ENCODE data around the gene MTMR3. TPM values are rescaled to one million over a fixed set of nuclear protein-coding genes. Genes with fewer than 3 reads are reported as not detected.
A peak's percentile ranks its signal among the peaks of the same experiment; 100 is the strongest.

MTMR3 gene
- total RNA-seq, 1 experiment from 2014 or later = 26.8 TPM

GRCh38 chr22:29988719-29989118 lies 105.7 kb downstream of the MTMR3 start:
- no peaks in the 10 kb centered on the region for H3K27me3 ChIP-seq (ENCODE audit: control insufficient read depth, insufficient read depth, low read length)
- in situ Hi-C loops (cut with HindIII; ENCODE audit: low pct_unique_long_range_greater_than_20kb, low sequenced_read_pairs) (no loop called here), intact Hi-C loops (cut with micrococcal nuclease; ENCODE audit: unreplicated experiment) (no loop called here)
- ChIA-PET POLR2A (no interaction called here), CTCF (no interaction called here)
- H3K27ac ChIP-seq (ENCODE audit: low read length) = no peak overlapping the region
- ATAC-seq (no peak), DNase-seq (ENCODE audit: low read depth, low spot score) (no peak)
- no peaks in the 10 kb centered on the region for H3K4me1 ChIP-seq (ENCODE audit: control insufficient read depth, insufficient read depth, low read length)
- no peaks in the 10 kb centered on the region for H3K9me3 ChIP-seq (ENCODE audit: control insufficient read depth, insufficient read depth, low read depth, low read length)
- H3K4me3 ChIP-seq (ENCODE audit: low read depth in 2 of 2, low read length in 2 of 2) = no peak overlapping the region
- TF ChIP-seq, protein P1, sequence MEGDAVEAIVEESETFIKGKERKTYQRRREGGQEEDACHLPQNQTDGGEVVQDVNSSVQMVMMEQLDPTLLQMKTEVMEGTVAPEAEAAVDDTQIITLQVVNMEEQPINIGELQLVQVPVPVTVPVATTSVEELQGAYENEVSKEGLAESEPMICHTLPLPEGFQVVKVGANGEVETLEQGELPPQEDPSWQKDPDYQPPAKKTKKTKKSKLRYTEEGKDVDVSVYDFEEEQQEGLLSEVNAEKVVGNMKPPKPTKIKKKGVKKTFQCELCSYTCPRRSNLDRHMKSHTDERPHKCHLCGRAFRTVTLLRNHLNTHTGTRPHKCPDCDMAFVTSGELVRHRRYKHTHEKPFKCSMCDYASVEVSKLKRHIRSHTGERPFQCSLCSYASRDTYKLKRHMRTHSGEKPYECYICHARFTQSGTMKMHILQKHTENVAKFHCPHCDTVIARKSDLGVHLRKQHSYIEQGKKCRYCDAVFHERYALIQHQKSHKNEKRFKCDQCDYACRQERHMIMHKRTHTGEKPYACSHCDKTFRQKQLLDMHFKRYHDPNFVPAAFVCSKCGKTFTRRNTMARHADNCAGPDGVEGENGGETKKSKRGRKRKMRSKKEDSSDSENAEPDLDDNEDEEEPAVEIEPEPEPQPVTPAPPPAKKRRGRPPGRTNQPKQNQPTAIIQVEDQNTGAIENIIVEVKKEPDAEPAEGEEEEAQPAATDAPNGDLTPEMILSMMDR (IDR thresholded peaks at IDR 0.05) = no peak
- TF ChIP-seq POLR2AphosphoS5 (IDR thresholded peaks at IDR 0.05; ENCODE audit: low read depth, low read length) (no peak), SIN3A (IDR thresholded peaks at IDR 0.05; ENCODE audit: borderline replicate concordance, insufficient read depth, low read depth, low read length) (no peak), TCF7L2 (IDR thresholded peaks at IDR 0.05; ENCODE audit: low read depth, low read length) (no peak), REST (IDR thresholded peaks at IDR 0.05; ENCODE audit: insufficient read depth in 1 of 2, low read depth in 2 of 2, low read length in 1 of 2) (no peak)
- H3K36me3 ChIP-seq (ENCODE audit: control insufficient read depth, insufficient read depth, low read length) = peaks cover 2% of the 10 kb centered on the region; the same call in 1 of the 2 replicates
- TSS peak; percentile 39 for BruUV-seq (replicated peaks)

DNA sequence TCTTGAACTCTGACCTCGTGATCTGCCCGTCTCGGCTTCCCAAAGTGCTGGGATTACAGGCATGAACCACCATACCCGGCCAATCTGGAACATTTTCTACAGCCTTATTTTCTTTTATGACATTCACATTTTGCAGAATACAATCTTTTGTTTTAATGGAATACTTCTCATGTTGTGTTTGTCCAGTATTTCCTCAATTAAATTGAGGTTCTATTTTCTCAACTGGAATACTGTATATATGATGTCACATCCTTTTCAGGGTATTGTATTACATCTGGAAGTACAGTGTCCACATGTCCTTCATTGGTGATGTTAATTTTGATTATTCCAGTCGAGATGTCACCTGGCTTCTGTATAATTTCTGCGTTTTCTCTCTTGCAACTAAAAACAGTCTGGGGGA lies 106.5 kb downstream of the MTMR3 start:
- no peak for TF ChIP-seq POLR2AphosphoS5 (IDR thresholded peaks at IDR 0.05; ENCODE audit: low read depth, low read length)
- TF ChIP-seq, protein P1 (IDR thresholded peaks at IDR 0.05) = no peak
- no peak for TF ChIP-seq SIN3A (IDR thresholded peaks at IDR 0.05; ENCODE audit: borderline replicate concordance, insufficient read depth, low read depth, low read length)
- no peak for TF ChIP-seq REST (IDR thresholded peaks at IDR 0.05; ENCODE audit: insufficient read depth in 1 of 2, low read depth in 2 of 2, low read length in 1 of 2)
- no peak for TF ChIP-seq TCF7L2 (IDR thresholded peaks at IDR 0.05; ENCODE audit: low read depth, low read length)
- no peaks in the 10 kb centered on the region for H3K9me3 ChIP-seq (ENCODE audit: control insufficient read depth, insufficient read depth, low read depth, low read length)
- POLR2A ChIA-PET = no interaction called here
- no peaks in the 10 kb centered on the region for H3K27me3 ChIP-seq (ENCODE audit: control insufficient read depth, insufficient read depth, low read length)
- no peak overlapping the region for H3K27ac ChIP-seq (ENCODE audit: low read length)
- peaks cover 5% of the 10 kb centered on the region; the same call in 1 of the 2 replicates for H3K36me3 ChIP-seq (ENCODE audit: control insufficient read depth, insufficient read depth, low read length)
- intact Hi-C loops (cut with micrococcal nuclease; ENCODE audit: unreplicated experiment) (no loop called here), in situ Hi-C loops (cut with HindIII; ENCODE audit: low pct_unique_long_range_greater_than_20kb, low sequenced_read_pairs) (no loop called here)
- H3K4me3 ChIP-seq (ENCODE audit: low read depth in 2 of 2, low read length in 2 of 2) = no peak overlapping the region
- DNase-seq (ENCODE audit: low read depth, low spot score) (no peak), ATAC-seq (no peak)
- CTCF ChIA-PET = no interaction called here
- no peaks in the 10 kb centered on the region for H3K4me1 ChIP-seq (ENCODE audit: control insufficient read depth, insufficient read depth, low read length)
- no TSS peak for BruUV-seq (replicated peaks)

Data from Panc1 (cell line).